ENCODE data around the gene COA8.

Gene COA8

GRCh38 chr14:103526247-103526913 lies 36.4 kb upstream of the COA8 start:
- FAIRE-seq, result no peak

- FAIRE-seq, result no peak
These were observed 35.9 kb upstream of the COA8 start for GRCh38 chr14:103526914-103527248.

GRCh38 chr14:103527408-103528145 lies 35.2 kb upstream of the COA8 start:
- no peak for FAIRE-seq

GRCh38 chr14:103528146-103528586 lies 34.6 kb upstream of the COA8 start:
- no peak for FAIRE-seq

- FAIRE-seq, result no peak
These were observed 34.0 kb upstream of the COA8 start, which contains the start of gene TRMT61A for GRCh38 chr14:103528587-103529382. TRMT61A (plus strand) TSS chr14:103529196; CDS start chr14:103529979, 783 bp downstream.

- no peak for FAIRE-seq
These were observed 33.1 kb upstream of the COA8 start for GRCh38 chr14:103529383-103530365.

- no peak for FAIRE-seq
These were observed 32.4 kb upstream of the COA8 start for GRCh38 chr14:103530390-103530789.

- no peak for FAIRE-seq
These were observed 31.9 kb upstream of the COA8 start for GRCh38 chr14:103530831-103531230.

GRCh38 chr14:103531421-103532215 lies 31.1 kb upstream of the COA8 start:
- no peak for FAIRE-seq

- FAIRE-seq, result no peak
These were observed 30.3 kb upstream of the COA8 start for GRCh38 chr14:103532216-103533136.

GRCh38 chr14:103533137-103533998 lies 29.4 kb upstream of the COA8 start:
- FAIRE-seq, result no peak

GRCh38 chr14:103533999-103534575 lies 28.7 kb upstream of the COA8 start:
- FAIRE-seq, result no peak

GRCh38 chr14:103534576-103535061 lies 28.1 kb upstream of the COA8 start:
- FAIRE-seq, result no peak

GRCh38 chr14:103535081-103535890 lies 27.5 kb upstream of the COA8 start:
- no peak for FAIRE-seq

GRCh38 chr14:103535891-103536565 lies 26.7 kb upstream of the COA8 start:
- no peak for FAIRE-seq

- FAIRE-seq, result no peak
These were observed 26.1 kb upstream of the COA8 start for GRCh38 chr14:103536693-103537092.
